SK-N-MC (cell line): ENCODE data around the gene ROMO1.

Experiments
- DNase-seq: peaks from one replicate; pipeline ENCODE4 v3.0.0-alpha.2; 2011; ENCODE audit warnings: low read depth, low spot score
- H3K27ac ChIP-seq: fragments of 200-600 bp; sonication (generic); 2 replicates; pipeline ENCODE4 v1.5.1; 2016; ENCODE audit warnings: mixed run types
- H3K36me3 ChIP-seq: fragments of 200-600 bp; sonication (generic); 2 replicates; pipeline ENCODE4 v1.6.1; 2017; ENCODE audit warnings: antibody characterized with exemption, low read length, mixed read lengths; ENCODE audit not compliant: insufficient read depth
- H3K4me3 ChIP-seq: fragments of 200-600 bp; sonication (generic); 2 replicates; pipeline ENCODE4 v1.5.1; 2016
- H3K9ac ChIP-seq: fragments of 200-600 bp; sonication (generic); 2 replicates; pipeline ENCODE4 v1.8.0; 2017; ENCODE audit warnings: mixed run types, mixed read lengths; ENCODE audit not compliant: insufficient read length
- H3K9me3 ChIP-seq: fragments of 200-600 bp; sonication (generic); 2 replicates; pipeline ENCODE4 v1.6.1; 2017; ENCODE audit warnings: low read depth, mild to moderate bottlenecking, antibody characterized with exemption, low read length, moderate library complexity, mixed read lengths
- EZH2 ChIP-seq: fragments of 200-600 bp; sonication (generic); IDR thresholded peaks from one replicate; pipeline ENCODE4 v1.6.1; 2017; ENCODE audit warnings: antibody characterized with exemption
- FOXP2 ChIP-seq: optimal IDR thresholded peaks from 2 replicates; pipeline ENCODE3; 2011; ENCODE audit warnings: mild to moderate bottlenecking, moderate library complexity; ENCODE audit not compliant: insufficient read depth; ENCODE audit errors: extremely low read length, control extremely low read depth
- POLR2AphosphoS5 ChIP-seq: IDR thresholded peaks from 2 replicates; pipeline ENCODE4 v1.6.1; 2012; ENCODE audit warnings: mild to moderate bottlenecking, low read depth, low read length, borderline replicate concordance

Gene ROMO1

DNA sequence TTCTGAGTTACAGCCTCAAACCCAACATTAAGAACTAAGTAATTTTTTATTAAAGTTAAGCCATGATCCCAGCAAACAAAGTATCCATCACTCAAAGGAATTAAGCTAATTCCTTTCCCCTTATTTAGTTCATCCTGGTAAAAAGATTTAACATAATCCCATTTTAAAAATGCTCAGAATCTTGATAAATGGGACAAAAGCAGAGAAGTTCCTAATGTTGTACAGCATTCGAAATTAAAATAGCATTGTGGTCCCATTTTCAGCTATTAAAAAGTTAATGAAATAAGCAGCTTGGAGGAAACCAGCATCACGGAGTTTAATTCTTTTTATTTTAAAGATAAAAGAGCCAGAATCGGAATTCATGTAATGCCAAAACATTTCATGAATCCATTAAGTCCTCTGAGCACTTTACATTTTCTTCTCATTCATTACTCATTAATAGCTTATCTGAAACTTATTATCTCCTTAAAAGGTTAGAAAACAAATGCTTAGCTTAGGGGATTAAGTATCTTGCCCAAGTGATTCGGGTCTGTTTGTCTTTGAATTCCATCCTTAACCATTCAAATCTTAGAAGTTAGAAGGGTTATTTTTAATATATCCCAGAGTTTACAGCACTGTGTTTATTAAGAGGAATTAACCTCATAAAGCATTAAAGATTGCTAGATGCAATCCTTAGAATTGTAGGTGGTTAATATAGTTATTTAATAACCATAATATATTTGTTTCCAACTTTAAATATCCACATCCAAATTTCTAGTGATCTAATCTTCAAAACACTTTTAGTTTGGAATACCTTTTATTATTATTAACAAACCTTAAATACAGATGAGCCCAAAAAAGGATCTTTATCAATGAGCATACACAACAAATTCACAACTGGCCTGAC, 31.6 kb downstream of the ROMO1 start:
- no peak for TF ChIP-seq POLR2AphosphoS5
- TF ChIP-seq EZH2 = no peak
- TF ChIP-seq FOXP2 = no peak
- Histone ChIP-seq H3K9ac (peak overlapping the region; percentile 3), H3K9me3 (no peaks in the 10 kb centered on the region), H3K36me3 (peaks cover 98% of the 10 kb centered on the region), H3K27ac (peak overlapping the region; percentile 62; the same call in 1 of the 2 replicates), H3K4me3 (no peak overlapping the region)
- DNase-seq = no peak

DNA sequence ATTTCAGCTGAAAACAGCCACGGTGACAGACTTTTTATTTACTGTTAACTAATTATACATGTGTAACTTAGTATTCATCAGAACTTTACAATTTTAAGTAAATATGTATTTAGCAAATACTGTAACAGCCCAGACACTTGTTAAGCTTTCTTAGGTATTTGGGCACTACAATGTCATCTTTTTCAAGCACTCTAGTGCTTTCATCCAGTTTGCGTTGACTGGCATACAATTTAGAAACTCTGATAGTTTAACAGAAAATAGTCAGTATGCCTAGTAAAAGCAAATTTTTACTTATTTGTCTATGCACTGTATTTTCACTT, 32.2 kb downstream of the ROMO1 start:
- no peak overlapping the region for H3K4me3 ChIP-seq
- TF ChIP-seq POLR2AphosphoS5 (no peak), EZH2 (no peak)
- H3K36me3 ChIP-seq = peaks cover 98% of the 10 kb centered on the region
- H3K27ac ChIP-seq = peak overlapping the region; percentile 62; the same call in 1 of the 2 replicates
- H3K9ac ChIP-seq = peak overlapping the region; percentile 3
- DNase-seq = no peak
- no peaks in the 10 kb centered on the region for H3K9me3 ChIP-seq

DNA sequence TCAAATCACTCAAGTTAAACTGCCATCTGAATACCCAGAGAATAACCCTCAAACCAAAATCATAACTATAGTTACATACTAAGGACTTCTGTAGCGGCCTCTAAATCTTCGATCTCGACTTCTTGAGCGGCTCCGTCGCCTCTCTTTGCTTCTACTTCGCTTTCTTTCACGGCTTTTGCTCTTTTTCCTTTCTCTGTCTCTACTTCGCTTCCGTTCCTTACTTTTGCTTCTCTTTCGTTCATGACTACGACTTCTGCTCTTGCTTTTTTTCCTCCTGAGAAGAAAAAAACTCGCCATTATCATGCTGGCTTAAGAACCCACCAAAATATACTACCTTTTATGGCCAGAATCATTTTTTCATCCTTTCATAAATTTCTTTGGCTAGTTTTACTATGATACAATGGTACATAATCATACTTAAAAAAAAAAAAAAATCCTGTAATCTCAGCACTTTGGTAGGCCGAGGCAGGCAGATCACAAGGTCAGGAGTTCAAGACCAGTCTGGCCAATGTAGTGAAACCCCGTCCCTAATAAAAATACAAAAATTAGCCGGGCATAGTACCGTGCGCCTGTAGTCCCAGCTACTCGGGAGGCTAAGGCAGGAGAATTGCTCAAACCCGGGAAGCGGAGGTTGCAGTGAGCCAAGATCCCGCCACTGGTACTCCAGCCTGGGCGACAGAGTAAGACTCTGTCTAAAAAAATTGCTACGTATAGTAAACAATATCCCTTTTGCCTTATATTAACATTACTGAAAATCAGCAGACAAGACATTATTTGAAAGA, 32.8 kb downstream of the ROMO1 start:
- DNase-seq = no peak
- no peaks in the 10 kb centered on the region for H3K9me3 ChIP-seq
- H3K4me3 ChIP-seq = no peak overlapping the region
- peak overlapping the region; percentile 62; the same call in 1 of the 2 replicates for H3K27ac ChIP-seq
- no peak for TF ChIP-seq EZH2
- no peak for TF ChIP-seq FOXP2
- no peak for TF ChIP-seq POLR2AphosphoS5
- H3K9ac ChIP-seq = peak overlapping the region; percentile 3
- H3K36me3 ChIP-seq = peaks cover 98% of the 10 kb centered on the region

DNA sequence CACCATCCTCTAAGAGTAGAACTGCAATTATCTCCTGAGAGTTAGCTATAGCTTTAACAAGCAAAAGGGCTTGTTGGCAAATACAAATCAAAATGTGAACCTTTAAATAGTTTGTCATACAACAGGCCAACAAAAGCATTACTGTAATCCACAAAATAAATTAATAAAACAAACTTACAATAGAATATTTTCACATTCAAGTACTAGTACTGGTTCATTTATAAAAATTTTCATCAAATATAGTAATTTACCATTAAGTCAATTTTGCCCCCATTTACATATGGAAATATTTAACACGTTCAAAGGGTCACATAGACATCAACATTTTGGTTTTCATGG, 33.4 kb downstream of the ROMO1 start:
- no peak for DNase-seq
- Histone ChIP-seq H3K4me3 (no peak overlapping the region), H3K27ac (no peak overlapping the region), H3K9me3 (no peaks in the 10 kb centered on the region), H3K36me3 (peaks cover 100% of the 10 kb centered on the region), H3K9ac (no peak overlapping the region)
- TF ChIP-seq FOXP2 (no peak), POLR2AphosphoS5 (no peak), EZH2 (no peak)

DNA sequence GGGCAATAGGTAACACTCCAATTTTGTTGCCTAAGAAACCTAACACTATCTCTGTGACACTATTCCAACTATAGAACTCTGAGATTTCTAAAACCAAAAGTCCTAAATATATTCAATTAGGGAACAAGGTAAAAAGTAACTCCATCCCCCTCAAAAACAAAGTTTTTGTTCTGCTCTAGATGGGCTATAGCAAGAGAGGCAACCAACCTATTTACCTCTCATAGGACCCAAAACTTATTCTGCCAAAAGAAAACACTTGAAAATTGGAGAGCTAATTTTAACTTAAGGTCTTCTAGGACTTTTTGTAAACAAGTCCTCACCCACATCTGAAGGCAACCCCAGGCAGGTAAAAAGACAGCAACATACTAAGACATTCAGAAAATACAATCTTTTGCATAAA, 35.2 kb downstream of the ROMO1 start:
- Histone ChIP-seq H3K9me3 (no peaks in the 10 kb centered on the region), H3K4me3 (0 out of 2 replicates have a peak overlapping the region, but pooled peaks have one; percentile 4), H3K9ac (no peak overlapping the region), H3K27ac (no peak overlapping the region), H3K36me3 (peaks cover 100% of the 10 kb centered on the region)
- DNase-seq = no peak
- TF ChIP-seq FOXP2 (no peak), POLR2AphosphoS5 (no peak)

DNA sequence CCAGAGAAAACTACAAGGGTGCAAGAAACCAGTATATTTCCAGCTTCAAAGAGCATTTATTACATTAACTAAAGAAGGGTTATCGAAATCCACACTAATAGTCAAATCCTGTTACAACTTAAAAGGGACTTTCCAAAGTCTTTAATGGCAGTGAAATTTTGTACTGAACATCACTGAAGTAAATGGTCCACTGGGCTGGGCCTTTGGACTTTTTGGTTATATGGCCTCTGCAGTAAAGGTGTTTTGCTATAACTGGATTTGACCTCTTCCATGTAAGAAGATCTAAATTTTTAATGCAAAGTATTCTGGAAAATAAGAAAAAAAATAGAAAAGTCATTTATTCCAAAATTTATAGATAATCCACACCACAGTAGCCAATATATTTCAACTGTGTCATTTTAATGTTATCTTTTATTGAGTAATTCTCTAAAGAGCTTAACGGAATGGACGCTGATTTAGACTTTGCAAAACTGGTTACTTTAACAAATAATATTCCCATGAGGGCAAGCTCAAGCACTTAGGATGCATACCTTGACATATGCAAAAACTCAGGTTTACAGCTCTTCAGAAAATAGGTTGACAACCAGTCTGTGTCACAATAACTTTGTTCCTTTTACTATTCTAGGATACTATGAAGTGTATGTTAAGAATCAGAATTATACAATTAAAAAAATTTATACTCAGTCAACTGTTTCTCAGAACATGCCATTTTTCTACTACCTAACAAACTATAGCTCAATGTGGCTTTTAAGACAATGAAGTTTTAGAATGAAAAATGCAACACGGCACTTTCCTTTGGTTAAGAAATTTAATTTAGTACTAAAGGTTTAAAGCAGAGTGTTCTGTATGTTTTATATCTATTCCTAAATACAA, 35.8 kb downstream of the ROMO1 start:
- Histone ChIP-seq H3K36me3 (peaks cover 100% of the 10 kb centered on the region), H3K27ac (no peak overlapping the region)
- no peak for DNase-seq

DNA sequence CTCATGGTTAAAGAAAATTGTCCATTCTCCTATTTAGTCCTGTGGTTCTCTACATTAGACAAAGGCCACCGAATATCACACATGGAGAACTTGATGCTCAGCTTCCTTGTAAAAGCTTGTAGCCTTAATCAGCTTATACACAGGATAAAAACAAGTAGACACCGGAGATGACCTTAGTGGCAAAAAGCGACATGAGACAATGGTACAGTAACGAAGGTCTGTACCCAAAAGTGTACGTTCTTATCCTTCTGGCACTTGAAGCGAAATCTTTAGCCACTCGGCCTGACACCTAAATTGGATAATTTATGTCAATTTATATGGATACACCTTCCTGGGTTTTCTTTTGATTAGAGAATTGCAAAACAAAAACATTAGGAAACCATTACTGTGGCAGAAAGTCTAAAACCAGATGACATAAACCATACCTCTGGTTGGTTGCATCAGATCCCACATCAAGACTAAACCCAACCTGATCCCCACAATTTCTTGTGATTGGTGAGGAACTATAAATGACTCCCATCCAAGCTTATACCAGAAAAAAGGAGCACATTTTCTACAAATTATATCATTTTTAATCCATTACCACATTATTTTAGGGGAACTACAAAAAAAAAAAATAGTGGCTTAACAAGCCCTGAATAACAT, 36.7 kb downstream of the ROMO1 start:
- no peak for DNase-seq
- Histone ChIP-seq H3K27ac (peak overlapping the region; percentile 7), H3K9ac (peak overlapping the region; percentile 16), H3K4me3 (peak overlapping the region; percentile 21), H3K9me3 (no peaks in the 10 kb centered on the region), H3K36me3 (peaks cover 99% of the 10 kb centered on the region)
- TF ChIP-seq POLR2AphosphoS5 (no peak), EZH2 (no peak), FOXP2 (no peak)

More for the DNA sequence above, 35.8 kb downstream of the ROMO1 start:
- H3K9ac ChIP-seq = no peak overlapping the region
- H3K4me3 ChIP-seq = 0 out of 2 replicates have a peak overlapping the region, but pooled peaks have one; percentile 4
- no peaks in the 10 kb centered on the region for H3K9me3 ChIP-seq
- no peak for TF ChIP-seq POLR2AphosphoS5
- no peak for TF ChIP-seq EZH2
- TF ChIP-seq FOXP2 = no peak

DNA sequence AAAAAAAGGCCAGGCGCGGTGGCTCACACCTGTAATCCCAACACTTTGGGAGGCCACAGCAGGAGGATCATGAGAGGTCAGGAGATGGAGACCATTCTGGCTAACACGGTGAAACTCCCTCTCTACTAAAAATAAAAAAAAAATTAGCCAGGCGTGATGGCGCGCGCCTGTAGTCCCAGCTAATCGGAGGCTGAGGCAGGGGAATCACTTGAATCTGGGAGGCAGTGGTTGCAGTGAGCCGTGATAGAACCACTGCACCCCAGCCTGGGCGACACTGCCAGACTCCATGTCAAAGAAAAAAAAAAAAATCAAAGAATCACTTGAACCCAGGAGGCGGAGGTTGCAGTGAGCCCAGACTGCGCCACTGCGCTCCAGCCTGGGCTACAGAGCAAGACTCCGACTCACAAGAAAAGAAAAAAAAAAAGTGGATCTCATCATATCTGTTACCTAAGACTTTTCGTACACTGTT, 38.7 kb downstream of the ROMO1 start:
- DNase-seq = no peak
- H3K36me3 ChIP-seq = peaks cover 79% of the 10 kb centered on the region
- no peak for TF ChIP-seq FOXP2
- TF ChIP-seq POLR2AphosphoS5 = no peak
- no peak for TF ChIP-seq EZH2
- H3K4me3 ChIP-seq = 0 out of 2 replicates have a peak overlapping the region, but pooled peaks have one; percentile 36
- H3K27ac ChIP-seq = no peak overlapping the region
- H3K9me3 ChIP-seq = no peaks in the 10 kb centered on the region
- no peak overlapping the region for H3K9ac ChIP-seq
